Stimulated activated CD4-positive, alpha-beta T cell treated with anti-CD3 and anti-CD28 coated beads, Interleukin-2, amount 100 ng/mL, for 24 hours (primary cell): ENCODE data around the gene BRWD1.
"Not testable (repeated sequence)": the region's sequence is repeated elsewhere in the genome, so short reads cannot be mapped to it uniquely, and the experiment has no call there.

Experiments
- DNase-seq, 2 donors: peaks; one replicate each; pipeline ENCODE4 v3.0.0-alpha.2; 2020

Gene BRWD1

DNA sequence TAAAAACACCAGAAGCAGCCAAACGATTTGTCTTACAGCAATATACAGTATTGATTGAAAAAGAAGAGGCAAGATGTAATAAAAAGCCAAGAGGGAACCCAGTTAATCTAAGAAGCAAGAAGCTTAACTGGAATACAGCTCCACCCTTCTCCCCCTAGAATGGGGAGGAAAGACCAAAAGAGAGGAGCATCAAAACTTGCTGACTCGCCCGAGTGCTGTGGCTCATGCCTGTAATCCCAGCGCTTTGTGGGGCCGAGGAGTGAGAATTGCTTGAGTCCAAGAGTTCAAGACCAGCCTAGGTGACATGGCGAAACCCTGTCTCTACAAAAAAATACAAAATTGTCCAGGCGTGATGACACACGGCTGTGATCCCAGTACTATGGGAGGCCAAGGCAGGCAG lies 32.2 kb downstream of the BRWD1 start:
- no peak for DNase-seq

DNA sequence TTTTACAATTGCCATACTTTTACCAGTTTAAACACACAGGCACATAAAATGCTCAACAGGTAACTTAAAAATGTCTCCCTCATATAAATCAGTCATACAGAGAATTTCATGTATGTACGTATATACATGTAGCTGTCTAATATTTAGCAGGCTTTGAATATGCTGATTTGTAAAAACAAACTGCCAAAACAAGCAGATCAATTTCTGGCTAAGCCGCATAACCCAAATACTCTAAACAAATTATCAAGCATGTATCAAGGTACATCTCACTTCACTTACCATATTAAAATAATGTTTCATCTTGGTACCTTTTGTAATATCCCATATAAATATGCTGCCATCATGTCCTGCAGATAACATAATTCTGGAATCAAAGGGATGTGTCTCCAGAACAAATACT lies 43.8 kb downstream of the BRWD1 start:
- DNase-seq: no peak

DNA sequence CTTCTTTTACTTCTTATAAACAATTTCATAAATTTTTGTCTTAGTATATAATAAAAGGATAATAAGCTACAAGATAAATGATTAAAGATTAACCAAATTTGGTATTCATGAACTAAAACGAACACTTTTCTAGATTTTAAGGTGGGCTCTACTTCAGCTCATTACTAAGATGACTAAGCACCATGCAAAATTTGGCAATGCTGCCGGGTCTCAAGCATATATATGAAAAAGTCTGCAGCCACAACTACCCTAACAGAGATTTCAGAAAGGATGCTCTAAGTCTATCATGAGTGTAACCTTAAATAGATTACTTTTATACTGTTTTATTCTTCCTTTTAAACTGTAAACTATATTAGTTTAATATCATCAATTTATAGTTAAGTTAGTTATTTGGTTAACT lies 47.8 kb downstream of the BRWD1 start:
- no peak for DNase-seq

DNA sequence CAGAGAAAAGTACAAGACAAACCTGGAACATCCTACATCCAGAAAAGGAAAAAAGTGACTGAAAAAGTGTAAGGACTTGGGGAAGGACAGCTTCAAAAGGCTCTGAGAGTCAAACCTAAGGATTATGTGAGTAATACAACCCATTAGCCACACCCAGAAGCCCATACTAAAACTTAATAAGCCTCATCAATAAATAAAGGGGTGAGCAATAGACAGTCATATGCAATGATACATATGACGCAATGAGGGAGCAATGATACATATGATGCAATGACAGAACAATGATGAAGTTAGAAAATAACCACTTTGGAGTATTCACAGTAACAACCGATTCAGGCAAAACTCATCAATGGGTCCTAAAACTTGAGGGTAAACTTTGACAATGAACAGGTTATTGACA lies 50.1 kb downstream of the BRWD1 start:
- no peak for DNase-seq

DNA sequence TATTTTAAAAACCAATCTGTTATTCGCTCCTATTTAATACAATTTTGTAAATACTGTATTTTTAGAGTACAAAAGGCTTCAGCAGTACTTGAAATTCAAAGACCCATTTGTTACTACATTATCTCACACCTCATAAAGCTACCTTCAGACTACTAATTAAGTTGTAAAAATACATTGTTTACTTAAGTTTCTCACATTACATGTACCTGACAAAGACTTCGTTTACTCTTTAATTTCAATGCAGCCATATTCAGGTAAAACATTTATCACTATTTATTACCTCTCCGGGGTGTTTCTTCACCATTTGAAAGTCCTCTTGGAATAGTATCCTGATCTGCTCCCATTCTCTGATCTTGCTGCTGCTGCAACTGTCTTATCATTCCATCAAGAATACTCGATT lies 55.2 kb downstream of the BRWD1 start:
- DNase-seq: no peak

DNA sequence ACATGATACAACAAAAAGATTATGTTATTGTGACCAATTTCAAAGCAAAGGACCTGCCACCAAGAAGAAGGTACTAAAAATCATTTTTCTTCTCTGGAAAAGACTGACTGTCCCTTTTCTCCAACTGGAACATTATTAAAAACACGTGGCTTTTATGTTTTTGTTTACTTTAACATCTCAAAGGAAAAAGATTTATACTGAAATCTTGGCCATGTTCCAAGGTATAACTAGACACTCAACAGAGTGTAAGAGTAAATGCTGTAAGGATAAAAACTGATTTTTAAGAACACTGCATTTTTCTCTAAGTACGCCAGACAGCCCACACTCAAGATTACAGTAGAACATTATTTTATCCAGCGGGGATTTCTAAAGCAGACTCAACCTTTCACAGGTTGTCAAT lies 62.1 kb downstream of the BRWD1 start:
- DNase-seq: no peak

DNA sequence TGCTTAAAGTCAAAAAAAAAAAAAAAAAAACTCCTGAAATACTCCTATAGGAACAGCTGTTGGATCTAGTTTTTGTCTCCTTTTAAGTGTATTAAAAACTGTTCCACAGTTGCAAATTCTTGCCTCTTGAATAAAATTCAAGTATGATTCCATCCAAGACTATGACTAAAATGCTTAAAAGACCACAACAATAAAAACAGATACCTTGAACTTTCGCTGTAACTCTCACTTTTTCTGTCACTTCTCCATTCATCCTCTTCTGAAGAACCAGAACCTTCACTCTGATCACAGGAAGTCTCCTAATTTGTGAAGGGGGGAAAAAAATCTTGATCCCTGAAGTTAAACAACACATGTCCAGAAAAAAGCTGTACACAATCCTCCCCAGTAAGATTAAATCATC lies 75.2 kb downstream of the BRWD1 start:
- DNase-seq: no peak

DNA sequence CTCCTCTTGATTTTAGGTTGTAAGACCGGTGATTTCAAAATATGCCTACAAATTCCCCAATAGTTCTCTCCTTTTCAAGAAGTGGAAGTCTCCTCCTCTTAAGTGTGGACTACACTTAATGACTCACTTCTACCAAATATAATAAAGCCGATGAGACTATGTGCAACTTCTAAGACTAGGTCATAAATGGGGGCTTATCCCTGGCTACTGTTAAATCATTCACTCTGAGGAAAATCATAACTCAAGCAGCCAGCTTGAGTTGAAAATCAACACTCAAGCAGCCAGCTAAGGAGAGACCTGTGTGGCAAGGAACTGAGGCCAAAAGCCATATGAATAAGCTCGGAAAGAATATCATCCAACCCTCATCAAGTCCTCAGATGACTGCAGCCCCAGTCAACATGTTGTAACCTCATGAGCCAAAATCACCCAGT lies 80.6 kb downstream of the BRWD1 start:
- DNase-seq: no peak

DNA sequence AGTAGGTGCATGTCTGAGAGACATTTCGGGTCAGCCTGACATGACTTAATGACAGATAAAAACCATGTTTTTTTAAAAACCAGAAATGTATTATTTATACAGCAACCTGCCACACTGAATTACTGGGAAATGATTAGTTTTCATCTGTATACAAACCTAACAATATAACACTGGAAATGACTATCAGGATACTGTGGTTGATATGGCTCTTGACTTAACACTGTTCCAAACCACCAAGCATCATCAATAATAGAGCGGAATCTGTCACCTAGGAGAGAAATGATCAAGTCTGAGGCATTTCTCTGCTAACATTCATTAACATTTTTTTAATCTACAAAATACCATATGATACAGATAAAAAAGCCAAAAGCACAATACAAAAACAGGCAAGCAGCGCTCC lies 88.5 kb downstream of the BRWD1 start:
- DNase-seq: no peak

DNA sequence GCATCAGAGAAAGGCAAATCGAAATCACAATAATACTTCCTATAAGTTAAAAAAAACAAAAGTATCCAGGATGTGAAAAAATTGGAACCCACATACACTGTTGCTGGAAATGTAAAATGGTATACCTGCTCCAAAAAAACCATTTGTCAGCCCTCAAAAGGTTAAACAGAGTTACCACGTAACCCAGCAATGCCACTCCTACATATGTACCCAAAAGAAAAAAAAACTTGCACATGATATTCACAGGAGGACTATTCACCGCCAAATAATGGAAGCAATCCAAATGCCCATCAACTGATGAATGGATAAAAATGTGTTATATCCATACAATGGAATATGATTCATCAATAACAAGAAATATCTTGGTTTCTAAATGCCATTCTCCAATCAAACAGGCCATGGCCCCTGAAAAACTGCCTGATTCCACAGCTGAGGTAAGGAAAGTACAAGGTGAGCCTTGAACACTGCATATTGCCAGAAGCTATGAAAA lies 91.4 kb downstream of the BRWD1 start:
- no peak for DNase-seq

DNA sequence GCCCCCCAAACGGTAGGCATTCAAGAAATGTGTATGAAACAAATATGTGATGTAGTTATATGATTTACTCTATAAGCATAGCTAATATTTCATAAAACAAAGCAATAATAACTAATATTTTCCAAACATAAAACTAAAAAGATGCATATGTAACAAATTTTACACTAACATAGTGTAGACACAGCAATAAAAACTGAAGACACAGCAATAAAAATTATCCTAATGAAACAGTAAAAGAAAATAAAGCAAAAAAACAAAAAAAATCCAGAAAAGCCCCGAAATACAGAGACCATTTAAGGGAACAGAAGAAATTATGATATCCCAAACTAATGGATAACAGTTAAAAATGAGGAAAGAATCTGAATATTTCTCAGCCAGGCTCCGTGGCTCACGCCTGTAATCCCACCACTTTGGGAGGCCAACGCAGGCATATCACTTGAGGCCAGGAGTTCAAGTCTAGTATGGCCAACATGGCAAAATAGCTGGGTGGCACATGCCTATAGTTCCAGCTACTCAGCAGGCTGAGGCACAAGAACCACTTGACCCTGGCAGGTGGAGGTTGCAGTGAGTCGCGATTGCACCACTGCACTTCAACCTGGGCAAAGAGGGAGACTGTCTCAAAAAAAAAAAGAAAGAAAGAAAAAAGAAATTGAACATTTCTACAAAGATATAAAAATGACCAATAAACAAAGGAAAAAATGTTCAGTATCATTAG lies 92.0 kb downstream of the BRWD1 start:
- no peak for DNase-seq

DNA sequence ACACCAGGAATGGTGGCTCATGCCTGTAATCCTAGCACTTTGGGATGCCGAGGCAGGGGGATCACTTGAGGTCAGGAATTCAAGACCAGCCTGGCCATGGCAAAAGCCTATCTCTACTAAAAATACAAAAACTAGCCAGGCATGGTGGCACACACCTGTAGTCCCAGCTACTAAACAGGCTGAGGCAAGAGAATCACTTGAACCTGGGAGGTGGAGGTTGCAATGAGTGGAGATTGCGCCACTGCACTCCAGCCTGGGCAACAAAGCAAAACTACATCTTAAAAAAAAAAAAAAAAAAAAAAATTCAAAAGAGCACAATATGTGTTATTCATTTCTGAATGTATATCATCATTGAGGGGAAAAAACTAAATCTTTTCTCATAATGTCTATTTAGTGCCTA lies 92.6 kb downstream of the BRWD1 start:
- DNase-seq: not testable (repeated sequence)

DNA sequence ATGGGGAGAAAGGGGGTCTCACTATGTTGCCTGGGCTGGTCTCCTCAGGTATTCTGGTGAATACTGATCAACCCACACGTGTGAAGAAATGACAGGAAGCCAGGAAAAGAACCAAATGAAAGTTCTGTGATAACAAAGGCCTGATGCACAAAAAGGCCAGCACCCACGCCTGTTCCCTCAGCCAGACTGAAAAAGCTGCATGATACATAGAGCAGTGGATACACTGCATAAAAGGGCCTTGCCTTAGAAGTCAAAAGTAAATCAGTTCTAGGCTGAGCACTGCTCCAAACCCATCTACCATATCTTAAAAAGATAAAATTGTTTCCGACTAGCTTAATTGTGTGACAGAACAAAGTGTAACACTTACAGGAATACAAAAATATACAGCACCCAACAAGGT lies 93.3 kb downstream of the BRWD1 start:
- DNase-seq: no peak

DNA sequence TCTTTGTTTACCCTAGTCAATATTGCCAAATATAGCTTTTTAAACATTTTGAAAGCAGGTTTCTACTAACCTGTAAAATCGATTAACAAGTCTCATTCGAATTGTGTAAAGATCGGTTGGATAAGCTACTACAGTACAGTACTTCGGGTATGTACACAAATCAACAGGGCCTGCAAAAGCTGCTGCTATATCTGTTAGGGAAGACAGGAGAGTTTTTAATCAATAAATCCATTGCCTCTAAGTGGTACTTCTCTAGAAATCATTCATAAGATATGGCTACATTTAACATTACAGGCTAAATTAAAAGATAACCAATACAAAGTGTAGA lies 95.4 kb downstream of the BRWD1 start:
- no peak for DNase-seq

DNA sequence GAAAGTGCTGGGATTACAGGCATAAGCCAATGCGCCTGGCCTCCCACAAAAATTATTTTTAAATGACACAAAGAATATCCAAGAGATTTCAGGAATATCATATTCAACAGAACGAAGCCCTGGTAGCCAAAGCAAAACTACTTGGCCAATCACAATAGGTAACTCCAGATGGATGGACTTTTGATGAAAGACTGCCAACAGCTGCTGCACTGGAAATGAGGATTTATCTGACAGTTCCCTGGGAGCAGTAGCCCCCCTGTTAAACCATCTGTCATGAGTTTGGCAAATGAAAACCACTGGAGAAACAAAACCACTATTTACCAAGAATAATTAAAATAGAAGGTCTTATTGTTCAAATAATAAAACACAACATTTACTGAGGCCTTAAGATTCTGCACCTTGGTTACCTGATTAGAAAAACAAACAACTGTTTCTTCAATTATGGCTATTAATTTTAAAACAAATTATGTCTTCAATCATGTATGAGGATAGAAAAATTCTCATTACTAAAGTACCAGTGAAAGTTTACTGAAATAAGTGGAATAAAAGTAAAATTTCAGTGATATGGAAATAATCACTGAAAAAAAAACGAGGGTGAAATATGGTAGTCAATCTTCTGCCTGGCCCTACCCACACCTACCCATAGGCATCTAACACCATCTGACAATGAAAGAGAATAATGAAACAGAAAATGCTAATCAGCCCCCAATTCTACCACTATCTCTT lies 95.9 kb downstream of the BRWD1 start:
- no peak for DNase-seq

DNA sequence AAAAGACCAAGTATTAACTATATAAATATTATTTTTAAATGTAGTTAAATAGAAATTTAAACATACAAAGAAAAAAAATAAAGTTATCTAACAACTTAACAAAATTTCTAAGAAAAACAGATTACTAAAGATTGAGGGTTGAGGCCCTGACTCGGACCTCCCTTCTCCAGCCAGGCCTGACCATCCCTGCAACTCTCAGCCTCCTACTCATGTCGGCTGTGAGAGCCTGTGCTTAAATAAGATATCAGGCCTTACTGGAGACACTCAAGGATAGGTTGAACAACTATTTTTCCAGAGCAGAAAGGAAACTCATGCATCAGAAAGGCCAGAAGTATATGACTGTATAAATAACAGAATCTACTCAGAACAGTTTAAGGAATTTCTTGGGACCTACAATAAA lies 97.1 kb downstream of the BRWD1 start:
- no peak for DNase-seq

DNA sequence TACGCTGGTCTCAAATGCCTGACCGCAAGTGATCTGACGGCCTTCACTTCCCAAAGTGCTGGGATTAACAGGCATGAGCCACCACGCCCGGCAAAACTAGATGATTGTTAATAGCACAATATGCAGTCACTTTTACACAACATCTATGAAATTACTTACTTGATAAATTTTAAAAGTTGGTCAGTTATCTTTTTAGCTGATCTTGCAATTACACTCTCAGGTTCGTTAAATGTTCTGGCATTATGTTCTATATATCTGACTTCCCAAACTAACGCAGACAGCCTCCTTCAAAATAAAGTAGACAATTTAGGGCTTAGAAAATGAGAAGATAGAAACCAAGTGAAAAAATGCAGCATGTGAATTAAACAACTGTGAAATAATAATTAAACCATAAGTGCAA lies 98.4 kb downstream of the BRWD1 start:
- DNase-seq: no peak

DNA sequence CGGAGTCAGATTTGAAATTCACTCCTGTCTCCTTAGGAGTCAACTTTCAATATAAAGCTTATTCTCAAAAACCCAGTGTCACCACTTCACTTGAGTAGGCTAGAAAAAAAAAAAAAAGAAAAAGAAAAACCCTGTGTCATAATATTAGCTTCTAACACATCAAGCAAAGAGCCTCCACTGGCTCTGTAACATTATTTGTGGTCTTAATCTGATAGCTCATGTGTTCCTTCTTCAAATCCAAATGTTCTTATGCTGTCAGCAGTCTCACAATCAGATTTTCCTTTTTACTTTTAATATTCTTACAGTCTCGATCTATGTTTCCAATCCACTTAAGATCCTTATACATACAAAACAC lies 104.1 kb downstream of the BRWD1 start:
- DNase-seq: no peak

DNA sequence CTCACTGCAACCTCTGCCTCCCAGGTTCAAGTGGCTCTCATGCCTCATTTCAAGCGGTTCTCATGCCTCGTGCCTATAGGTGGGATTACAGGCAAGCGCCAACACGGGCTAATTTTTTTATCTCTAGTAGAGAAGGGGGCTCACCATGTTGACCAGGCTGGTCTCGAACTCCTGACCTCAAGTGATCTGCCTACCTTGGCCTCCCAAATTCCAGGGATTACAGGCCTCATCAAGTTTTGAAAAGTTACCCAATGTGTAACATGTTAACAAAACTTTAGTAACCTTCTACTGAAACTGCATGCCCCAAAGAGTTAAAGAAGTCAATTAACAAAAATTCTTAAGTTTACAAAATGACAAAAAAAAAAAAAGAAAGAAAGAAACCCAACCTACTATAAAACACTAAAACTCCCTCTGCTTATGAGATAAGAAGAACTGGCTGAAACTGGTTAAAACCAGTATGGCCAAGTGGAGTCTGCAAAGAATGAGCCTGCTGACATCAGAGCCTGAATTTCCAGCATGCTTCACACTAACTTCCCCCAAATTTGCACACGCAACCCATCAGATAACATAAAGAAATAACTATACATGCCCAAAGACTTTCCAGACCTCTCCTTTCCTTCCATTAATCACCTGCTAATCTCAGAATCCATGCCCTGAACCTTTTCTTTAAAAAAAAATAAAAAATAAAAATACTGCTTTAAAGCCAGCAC lies 104.7 kb downstream of the BRWD1 start:
- DNase-seq: no peak

DNA sequence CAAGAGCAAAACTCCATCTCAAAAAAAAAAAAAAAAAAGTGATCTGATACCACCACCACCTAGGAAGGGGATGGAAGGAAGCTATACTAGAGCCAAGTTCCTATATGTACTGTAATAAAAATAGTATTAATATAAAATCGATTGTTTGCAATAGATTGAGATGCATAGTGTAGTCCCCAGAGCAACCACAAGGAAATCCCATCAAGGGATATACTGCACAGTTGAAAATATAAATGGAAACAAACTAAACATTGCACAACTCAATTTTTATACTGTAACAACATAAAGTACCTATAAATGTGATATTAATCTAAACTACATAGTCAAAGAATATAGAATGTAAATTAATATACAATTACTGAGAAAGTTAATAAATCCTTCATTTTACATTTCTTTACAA lies 109.3 kb downstream of the BRWD1 start:
- no peak for DNase-seq

DNA sequence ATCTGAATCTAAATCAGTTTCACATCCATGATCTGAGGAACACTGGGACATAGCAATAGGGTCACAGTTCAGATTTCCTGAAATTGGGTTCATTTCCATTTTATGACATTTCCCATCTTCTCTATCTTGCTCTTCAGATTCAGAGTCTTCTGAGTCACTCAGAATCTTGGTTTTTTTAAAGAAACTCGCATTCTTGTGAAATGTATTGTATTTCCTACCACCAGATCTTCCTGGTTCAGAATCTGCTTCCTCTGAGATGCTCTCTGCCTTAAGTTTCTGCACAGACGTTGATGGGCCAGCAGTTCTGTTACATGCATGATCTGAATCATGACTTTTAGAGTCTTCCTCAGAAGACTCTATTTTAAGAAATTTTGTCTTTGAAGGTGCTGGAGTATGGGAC lies 114.6 kb downstream of the BRWD1 start:
- DNase-seq: no peak

DNA sequence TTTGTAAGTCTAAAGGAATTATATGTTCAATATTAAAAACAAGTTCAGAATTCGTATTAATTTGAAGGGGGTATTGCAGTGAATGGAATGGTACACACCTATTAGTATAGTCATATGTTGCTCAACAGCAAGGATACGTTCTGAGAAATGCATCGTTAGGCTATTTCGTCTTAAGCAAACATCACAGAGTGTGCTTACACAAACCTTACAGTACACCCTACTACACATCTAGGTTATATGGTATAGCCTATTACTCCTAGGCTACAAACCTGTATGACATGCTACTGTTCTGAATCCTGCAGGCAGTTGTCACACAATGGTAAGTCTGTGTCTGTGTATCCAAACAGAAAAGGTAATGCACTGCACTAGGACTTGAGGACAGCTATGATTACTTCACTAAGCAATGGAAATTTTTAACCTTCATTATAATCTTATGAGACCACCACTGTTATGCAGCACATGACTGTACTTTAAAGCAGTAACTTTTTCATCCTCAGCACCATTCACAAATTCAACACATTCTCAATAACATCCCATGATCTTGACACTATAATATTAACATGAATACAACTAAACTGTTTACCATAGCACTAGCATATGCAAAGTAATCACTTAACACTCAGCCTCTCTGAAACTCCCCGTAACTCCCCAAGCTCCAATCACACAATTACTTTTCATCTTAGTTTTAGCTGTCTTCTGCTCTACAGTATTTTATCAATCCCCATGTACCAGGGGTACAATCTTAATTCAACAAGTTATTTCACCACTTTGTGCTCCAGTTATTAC lies 115.8 kb downstream of the BRWD1 start:
- no peak for DNase-seq

DNA sequence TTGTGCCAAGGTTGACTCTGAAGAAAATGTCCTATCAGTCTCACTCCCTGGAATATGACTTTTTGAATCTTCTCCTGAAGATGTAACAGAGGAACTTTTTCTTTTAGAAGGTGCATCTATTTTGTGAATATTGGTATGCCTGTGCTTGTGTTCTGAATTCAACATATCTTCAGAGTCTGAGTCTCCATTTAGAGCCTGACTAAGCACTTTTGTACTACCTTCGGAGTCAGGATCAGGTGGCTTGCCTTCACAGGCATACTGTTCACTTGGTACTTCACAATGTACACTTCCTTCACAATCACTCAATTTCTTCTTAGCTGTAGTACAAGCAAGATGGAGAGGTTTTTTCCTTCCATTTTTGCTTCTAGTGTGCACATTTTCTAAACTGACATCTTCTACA lies 116.6 kb downstream of the BRWD1 start:
- no peak for DNase-seq

DNA sequence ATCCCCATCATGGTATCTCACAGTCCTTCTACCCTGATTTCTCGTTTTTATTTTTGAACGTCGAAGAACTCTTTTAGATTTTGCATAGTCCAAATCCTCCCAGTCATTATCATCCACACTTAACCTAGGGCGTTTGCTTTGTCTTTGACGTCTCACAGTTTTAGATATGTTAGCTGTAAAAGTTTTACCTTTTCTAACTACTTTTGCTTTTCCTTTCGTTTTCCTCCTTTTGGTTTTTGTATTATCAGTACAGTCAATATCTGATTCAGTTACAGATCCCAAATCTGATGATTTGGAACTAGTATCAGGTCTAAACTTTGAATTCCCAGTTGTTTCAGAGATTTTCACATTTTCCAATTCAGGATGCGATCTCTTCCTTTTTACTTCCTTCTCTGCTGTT lies 117.1 kb downstream of the BRWD1 start:
- no peak for DNase-seq
